ENCODE measurements around the gene SMIM41.

SMIM41 gene

GRCh38 chr12:52063082-52063924, 16.2 kb upstream of the SMIM41 start:
- no peak for DNase-seq

- no peak for DNase-seq
These were observed 15.4 kb upstream of the SMIM41 start for GRCh38 chr12:52063981-52064649.

DNA sequence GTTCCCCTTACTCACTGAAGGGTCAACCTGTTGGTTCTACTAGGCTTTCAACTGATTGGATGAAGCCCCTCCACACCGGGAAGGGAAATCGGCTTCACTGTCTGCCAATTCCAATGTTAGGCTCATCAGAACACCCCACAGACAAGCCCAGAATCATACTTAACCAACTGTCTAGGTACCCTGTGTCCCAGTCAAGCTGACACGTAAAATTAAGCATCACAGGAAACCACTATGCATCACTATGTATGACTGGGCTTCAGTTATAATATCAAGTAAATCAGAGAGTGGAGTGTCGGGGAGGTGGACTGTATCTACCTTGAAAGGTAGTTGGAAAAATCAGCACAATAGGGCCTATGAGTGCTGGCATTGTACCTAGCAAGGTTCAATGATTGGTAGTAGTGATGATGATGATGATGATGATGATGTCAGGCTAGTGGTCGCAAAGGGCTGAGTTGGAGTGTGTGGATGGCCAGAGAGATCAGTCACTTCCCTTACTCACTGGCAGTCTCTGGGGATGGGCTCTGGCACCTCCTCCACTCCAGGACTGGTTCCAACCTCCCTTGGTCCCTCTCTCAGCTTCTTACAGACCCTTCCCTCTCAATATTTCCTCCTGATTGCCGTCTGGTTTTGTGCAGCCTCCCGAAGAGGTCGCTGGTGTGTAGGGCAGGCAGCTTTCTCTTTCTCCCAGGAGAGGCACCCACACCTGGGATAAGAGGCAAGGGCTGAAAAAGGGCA, 13.0 kb upstream of the SMIM41 start:
- DNase-seq, result no peak

- DNase-seq, result no peak
These were observed 12.5 kb upstream of the SMIM41 start for GRCh38 chr12:52067081-52067374.

- DNase-seq, result peak; percentile 79 to 86
These were observed 9.9 kb upstream of the SMIM41 start, which contains the start of gene ATG101 for GRCh38 chr12:52069327-52070184. ATG101 (plus strand) TSS chr12:52069978; CDS start chr12:52073651, 3,673 bp downstream.

DNA sequence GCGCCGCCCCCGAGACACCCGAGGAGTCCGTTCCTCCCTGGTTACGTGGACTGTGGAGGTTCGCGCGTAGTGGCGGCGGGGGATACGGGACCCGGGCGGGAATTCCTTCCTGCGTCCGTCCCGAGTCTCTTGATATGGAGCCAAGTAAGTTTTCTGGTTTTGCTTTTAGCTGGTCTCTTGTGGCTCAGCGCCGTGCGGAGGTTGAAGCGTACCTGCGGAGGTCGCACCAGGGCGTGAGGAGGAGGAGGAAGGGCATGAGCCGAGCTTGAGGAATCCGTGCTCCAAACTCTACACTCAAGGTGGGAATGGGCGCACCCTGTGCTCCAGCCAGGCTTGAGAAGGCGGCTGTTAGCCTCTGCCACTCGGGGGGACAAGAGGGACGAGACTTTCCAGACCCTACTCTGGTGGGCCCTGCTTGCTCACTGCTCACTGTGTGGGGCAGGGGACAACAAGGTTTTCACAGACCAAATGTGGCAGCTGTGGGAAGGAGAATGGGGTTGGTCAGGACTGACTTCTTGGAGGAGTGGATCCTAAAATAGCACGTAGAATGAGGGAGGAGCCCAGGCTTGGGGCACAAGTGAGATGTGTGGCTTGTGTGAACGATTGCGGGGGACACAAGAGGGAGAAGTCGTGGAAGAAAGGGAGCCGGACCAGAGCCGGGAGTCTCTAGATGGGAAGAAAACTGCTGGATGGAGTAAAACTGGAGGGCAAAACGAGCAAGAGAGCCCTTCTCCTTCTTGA, 9.1 kb upstream of the SMIM41 start:
- DNase-seq, result no peak

- DNase-seq, result no peak
These were observed 5.7 kb upstream of the SMIM41 start for GRCh38 chr12:52073531-52074381.

DNA sequence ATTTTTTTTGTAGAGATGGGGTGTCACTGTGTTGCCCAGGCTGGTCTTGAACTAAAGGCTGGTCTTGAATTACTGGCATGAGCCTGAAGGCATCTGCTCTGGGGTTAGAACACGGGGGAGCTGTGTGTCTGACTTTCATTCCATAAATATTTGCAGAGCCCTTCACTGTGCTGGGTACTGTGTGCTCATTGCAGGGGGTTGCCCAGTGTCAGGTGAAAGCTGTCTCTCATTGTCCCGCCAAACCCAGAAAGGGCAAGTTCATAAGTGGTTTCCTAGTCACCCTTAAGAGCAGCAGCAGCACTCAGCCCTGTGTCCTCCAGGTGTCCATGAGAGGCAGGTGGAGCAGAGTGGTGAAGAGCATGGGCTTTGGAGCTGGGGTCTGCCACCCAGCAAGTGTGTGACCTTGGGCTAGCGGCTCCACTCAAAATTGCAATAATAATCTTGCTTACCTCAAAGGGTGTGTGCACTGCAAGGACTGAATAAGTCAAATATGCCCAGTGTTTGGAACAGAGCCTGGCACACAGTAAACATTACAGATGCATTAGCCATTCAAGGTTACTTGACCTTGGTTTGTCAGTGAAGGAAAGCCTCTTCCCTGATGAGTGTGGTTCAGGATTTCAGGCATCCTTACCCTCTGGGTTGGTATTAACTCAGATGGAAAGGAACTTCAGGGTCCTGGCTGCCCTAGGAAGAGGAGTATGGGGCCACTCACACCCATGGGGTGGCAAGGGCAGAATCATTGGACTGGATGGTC, 4.4 kb upstream of the SMIM41 start:
- no peak for DNase-seq

- DNase-seq, result no peak
These were observed 2.7 kb upstream of the SMIM41 start for GRCh38 chr12:52076811-52077210.

- DNase-seq, result no peak
These were observed 1.2 kb upstream of the SMIM41 start for GRCh38 chr12:52078276-52078675.

DNA sequence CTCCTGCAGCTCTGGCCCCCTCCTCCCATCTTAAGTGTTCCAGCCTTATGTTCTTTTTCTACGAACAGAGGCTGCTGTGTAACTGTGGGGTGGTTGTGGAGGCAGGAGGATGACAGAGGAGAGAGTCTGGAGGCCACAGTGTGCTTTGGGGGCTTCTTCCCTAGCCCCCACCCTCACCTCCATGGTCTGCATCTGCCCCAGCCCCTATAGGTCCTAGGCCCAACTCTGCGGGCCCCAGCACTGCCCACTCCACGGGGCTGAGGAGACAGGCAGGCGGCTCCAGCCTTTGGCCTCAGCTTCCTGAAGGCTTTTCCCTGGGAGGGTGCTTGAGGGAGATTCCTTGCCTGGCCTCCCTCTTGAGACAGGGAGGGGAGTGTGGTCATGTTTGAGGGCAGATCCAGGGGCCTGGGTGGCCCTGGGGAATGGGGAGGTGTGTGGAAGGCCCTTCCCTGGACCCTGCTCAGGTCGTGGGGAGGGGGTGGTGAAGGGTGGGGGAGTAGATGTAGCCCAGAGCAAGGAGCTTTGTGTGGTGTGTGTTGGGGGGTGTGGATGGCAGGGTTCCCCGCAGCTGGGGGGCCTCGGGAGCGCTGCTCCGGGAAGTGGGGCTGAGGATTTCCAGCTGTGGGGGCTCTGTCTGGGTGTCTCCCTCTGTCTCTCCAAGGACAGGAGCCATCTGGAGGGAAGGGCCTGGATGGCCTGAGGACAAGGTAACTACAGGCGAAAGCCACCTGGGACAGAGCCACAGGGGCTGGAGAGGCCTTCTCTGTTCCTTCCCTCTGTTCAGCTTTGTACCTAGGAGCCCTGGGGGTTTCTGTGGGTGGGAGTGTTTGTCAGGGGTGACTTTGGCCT, 1.1 kb downstream of the SMIM41 start:
- no peak for DNase-seq

DNA sequence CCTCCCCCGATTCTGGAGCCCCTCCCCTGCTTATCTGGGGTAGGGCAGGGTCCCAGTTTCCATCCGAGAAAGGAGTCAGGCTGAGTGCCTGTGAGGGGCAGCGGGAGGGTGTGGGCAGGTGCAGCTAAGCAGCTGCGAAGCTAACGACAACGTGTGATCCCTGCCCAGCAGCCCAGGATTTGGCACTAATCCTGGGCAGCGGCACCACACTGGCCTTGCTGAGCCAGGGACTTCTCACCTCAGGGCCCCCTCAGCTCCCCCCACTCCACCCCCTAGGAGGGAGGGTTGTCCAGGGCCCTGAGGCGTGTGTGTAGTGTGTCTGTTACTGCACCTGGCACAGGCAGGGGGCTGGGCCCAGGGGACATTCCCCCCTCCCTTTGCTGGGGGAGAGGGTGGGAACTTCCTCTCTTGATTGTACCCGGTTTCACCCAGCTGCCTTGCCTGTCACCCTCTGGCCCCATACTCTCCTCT, 1.8 kb downstream of the SMIM41 start:
- DNase-seq, result no peak

- DNase-seq, result no peak
These were observed 2.6 kb downstream of the SMIM41 start for GRCh38 chr12:52082026-52082668.

GRCh38 chr12:52082669-52082987, 3.1 kb downstream of the SMIM41 start:
- DNase-seq, result no peak

DNA sequence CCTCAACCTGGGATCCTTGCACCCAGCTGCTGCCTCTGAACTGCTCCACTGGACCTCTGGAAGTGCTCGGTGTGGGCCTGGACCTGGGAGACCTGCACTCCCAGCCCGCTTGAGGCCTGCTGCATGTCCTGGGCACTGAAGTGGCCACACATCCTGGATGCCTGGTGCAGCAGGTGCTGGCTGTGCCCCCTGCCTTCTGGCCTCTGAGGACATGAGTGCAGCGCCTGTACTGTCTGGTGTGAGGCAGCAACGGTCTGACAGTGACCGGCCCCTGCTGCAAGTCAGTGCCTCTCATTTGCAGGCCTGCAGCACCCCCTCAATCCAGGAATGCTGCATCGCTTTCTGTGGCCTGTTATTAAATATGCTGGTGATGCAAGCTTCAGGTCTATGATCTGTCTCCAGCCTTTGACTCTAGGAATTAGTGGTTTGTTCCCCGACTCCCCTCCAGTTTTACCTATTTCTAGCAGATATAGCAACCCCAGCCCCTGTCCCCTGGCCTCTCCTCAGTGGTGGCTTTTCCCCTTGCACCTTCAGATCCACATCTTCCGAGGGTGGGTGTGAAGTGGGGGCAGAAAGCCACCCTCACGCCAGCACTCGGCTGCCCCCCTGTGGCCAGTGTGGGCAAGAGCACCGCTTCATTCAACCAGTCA, 3.6 kb downstream of the SMIM41 start:
- peak; percentile 64 to 65 for DNase-seq

DNA sequence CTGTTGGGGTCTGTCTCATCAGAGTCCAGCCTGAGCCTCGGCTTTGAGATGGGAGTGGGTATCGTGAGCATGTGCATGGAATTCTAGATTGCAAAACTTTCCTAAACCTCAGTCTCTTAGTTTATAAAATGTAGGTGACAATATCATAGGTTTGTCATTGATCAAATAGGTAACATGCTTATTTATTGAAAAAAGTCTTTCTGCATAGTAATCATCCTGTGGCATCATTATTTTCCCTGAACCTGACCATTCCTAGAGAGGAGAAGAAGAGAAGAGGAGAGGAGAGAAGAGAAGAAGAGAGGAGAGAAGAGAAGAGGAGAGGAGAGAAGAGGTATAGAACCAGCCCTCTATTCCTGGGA, 4.1 kb downstream of the SMIM41 start:
- DNase-seq, result no peak

DNA sequence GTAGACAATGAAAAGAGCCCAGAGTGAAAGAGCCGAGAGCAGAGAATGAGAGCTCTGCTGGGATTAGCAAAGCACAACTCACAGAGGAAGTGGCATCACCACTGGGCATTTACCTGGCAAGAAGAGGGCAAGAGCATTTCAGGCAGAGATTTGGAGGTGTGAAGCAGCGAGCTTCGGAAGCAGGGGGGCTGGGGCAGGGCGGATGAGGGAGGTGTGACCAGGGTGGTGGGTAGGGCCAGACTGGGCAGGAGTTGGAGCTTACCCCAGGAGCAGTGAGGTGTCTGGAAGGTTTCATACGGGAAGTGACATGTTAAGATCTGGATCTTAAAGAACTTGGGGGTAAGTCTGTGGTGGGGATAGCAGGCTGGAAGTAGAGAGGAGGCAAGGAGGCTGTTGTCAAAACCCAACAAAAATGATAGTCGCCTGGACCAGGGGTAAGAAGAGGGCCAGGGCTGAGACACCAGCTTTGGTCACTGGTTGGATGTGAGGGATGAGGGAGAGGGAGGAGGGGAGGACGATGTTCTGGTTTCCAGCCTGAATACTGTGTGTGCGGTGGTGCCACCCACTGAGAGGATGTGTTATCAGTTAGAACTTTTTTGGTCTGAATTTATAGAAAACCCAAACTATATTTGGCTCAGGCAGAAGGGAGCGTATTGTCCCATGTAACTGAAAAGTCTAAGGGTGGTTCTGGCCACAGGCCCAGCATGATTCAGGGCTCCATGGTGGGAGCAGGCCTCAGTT, 5.2 kb downstream of the SMIM41 start:
- no peak for DNase-seq

All from stimulated activated CD4-positive, alpha-beta T cell treated with anti-CD3 and anti-CD28 coated beads, Interleukin-4, amount 100 ng/mL, for 4 hours (primary cell).